NOMO-1 treated with dmso at 0.1 percent for 144 hours (cell line): ENCODE data around the gene FAM20B.

Experiments used
- DNase-seq: peaks from one replicate; lab custom pipeline; 2025; ENCODE audit not compliant: unreplicated experiment; lab: John Stamatoyannopoulos, UW

Gene FAM20B

GRCh38 chr1:179089827-179090482 lies 64.3 kb downstream of the FAM20B start:
- no peak for DNase-seq

- DNase-seq: no peak
These were observed 64.8 kb downstream of the FAM20B start for GRCh38 chr1:179090522-179090921.

- no peak for DNase-seq
These were observed 65.2 kb downstream of the FAM20B start for GRCh38 chr1:179090923-179091322.

GRCh38 chr1:179091691-179092165 lies 66.0 kb downstream of the FAM20B start:
- DNase-seq: no peak

- DNase-seq: no peak
These were observed 67.3 kb downstream of the FAM20B start for GRCh38 chr1:179092896-179093461.

GRCh38 chr1:179094818-179095217 lies 69.1 kb downstream of the FAM20B start:
- no peak for DNase-seq

GRCh38 chr1:179095377-179095776 lies 69.7 kb downstream of the FAM20B start:
- no peak for DNase-seq

GRCh38 chr1:179095924-179096323 lies 70.2 kb downstream of the FAM20B start:
- no peak for DNase-seq

GRCh38 chr1:179099891-179100290 lies 74.2 kb downstream of the FAM20B start:
- DNase-seq: no peak

GRCh38 chr1:179101566-179101965 lies 75.9 kb downstream of the FAM20B start:
- DNase-seq: no peak

GRCh38 chr1:179103999-179104398 lies 78.3 kb downstream of the FAM20B start:
- no peak for DNase-seq

GRCh38 chr1:179104611-179105250 lies 79.0 kb downstream of the FAM20B start:
- DNase-seq: no peak

- no peak for DNase-seq
These were observed 79.7 kb downstream of the FAM20B start for GRCh38 chr1:179105393-179105792.

- DNase-seq: no peak
These were observed 82.3 kb downstream of the FAM20B start for GRCh38 chr1:179107706-179108629.

- no peak for DNase-seq
These were observed 83.0 kb downstream of the FAM20B start for GRCh38 chr1:179108644-179109043.

GRCh38 chr1:179115181-179115580 lies 89.5 kb downstream of the FAM20B start:
- DNase-seq: no peak

GRCh38 chr1:179119513-179119912 lies 93.8 kb downstream of the FAM20B start:
- DNase-seq: no peak

GRCh38 chr1:179120736-179121135 lies 95.0 kb downstream of the FAM20B start:
- no peak for DNase-seq

- no peak for DNase-seq
These were observed 95.7 kb downstream of the FAM20B start for GRCh38 chr1:179121159-179121938.

GRCh38 chr1:179124873-179125272 lies 99.2 kb downstream of the FAM20B start:
- DNase-seq: no peak
